Measurements from ENCODE around the gene SPATC1L. TPM values are rescaled to one million over a fixed set of nuclear protein-coding genes. Genes with fewer than 3 reads are reported as not detected.

Gene SPATC1L
- total and polyA plus RNA-seq, 2 donors (not counting 3 experiments of a cell fraction or from before 2014, with no cell fraction given) = 11.5 to 15.3 TPM

GRCh38 chr21:46227811-46228344, 43.6 kb upstream of the SPATC1L start:
- intact Hi-C loops (cut with micrococcal nuclease) (loop anchor here (2.0 to 5.0 kb wide), 4 partner anchors 57 to 256 kb away; partner anchors contain the start of genes MCM3AP and PCNT), dilution Hi-C loops (cut with MboI; ENCODE audit: extremely low pct_ligation_motif_present, low sequenced_read_pairs) (no loop called here)
- Histone ChIP-seq H3K4me2 (ENCODE audit: insufficient read depth, low read length) (peak overlapping the region; percentile 78), H3K9ac (replicated peaks; ENCODE audit: extremely low read depth, insufficient read depth, low read length) (peak overlapping the region; percentile 46), H3K4me1 (ENCODE audit: control insufficient read depth, extremely low read depth, insufficient read depth, low read length) (peaks cover 22% of the 10 kb centered on the region), H3K36me3 (ENCODE audit: control insufficient read depth in 2 of 2, extremely low read depth in 1 of 2, insufficient read depth in 2 of 2, low read length in 2 of 2) (peaks cover 0 to 3% of the 10 kb centered on the region in 2 experiments), H3K4me3 (replicated peaks in 1 of 3; ENCODE audit: insufficient read depth in 1 of 3, low read depth in 1 of 3, low read length in 3 of 3) (peak overlapping the region; percentile 73 to 90 (median 81)), H3K9me3 (replicated peaks; ENCODE audit: control insufficient read depth, insufficient read depth, low read length) (no peaks in the 10 kb centered on the region), H3K9me1 (replicated peaks; ENCODE audit: control insufficient read depth, extremely low read depth, insufficient read depth, low read length) (no peaks in the 10 kb centered on the region), H4K20me1 (replicated peaks; ENCODE audit: control insufficient read depth, extremely low read depth, insufficient read depth, low read length) (no peaks in the 10 kb centered on the region), H3K79me2 (ENCODE audit: control insufficient read depth, insufficient read depth, low read length) (peaks cover 39% of the 10 kb centered on the region), H2AFZ (ENCODE audit: low read depth, low read length) (peak overlapping the region; percentile 72), H3K27ac (ENCODE audit: insufficient read depth, low read depth, low read length) (peak overlapping the region; percentile 1), H3K27me3 (ENCODE audit: control insufficient read depth in 2 of 2, insufficient read depth in 2 of 2, low read length in 2 of 2) (no peaks in the 10 kb centered on the region)
- ChIA-PET CTCF (interaction anchor here (1.0 to 2.2 kb wide), 3 partner anchors 75 to 98 kb away, joined by 3 to 12 read pairs (median 5); a partner anchor contains a TSS), POLR2A (no interaction called here)
- peak; percentile 7 for DNase-seq (ENCODE audit: low read depth, low spot score)
- BruUV-seq (replicated peaks) = TSS peak; percentile 23
- TF ChIP-seq MAX (IDR thresholded peaks at IDR 0.05; ENCODE audit: insufficient read depth, insufficient read length) (no peak), GATA2 (IDR thresholded peaks at IDR 0.05; ENCODE audit: insufficient read depth, insufficient read length, low read depth, low read length) (no peak), EZH2 (IDR thresholded peaks at IDR 0.05; ENCODE audit: borderline replicate concordance, low read depth, low read length, severe bottlenecking) (no peak), POLR2AphosphoS5 (IDR thresholded peaks at IDR 0.05; ENCODE audit: insufficient read depth, low read depth, low read length) (no peak), JUN (IDR thresholded peaks at IDR 0.05; ENCODE audit: borderline replicate concordance, insufficient read depth, insufficient read length, low read depth) (no peak), POLR2A (IDR thresholded peaks at IDR 0.05; ENCODE audit: low read depth, low read length) (no peak), CTCF (IDR thresholded peaks at IDR 0.05; ENCODE audit: extremely low read depth in 1 of 2, insufficient read depth in 1 of 2, low read depth in 1 of 2, low read length in 2 of 2) (no peak), MYC (IDR thresholded peaks at IDR 0.05; ENCODE audit: low read depth, low read length) (no peak), FOS (IDR thresholded peaks at IDR 0.05; ENCODE audit: borderline replicate concordance, insufficient read depth, low read length) (no peak)
- FAIRE-seq = peak; percentile 70
